ENCODE data around the gene DLL4.
"Not testable (repeated sequence)": the region's sequence is repeated elsewhere in the genome, so short reads cannot be mapped to it uniquely, and the experiment has no call there.

Gene DLL4

DNA sequence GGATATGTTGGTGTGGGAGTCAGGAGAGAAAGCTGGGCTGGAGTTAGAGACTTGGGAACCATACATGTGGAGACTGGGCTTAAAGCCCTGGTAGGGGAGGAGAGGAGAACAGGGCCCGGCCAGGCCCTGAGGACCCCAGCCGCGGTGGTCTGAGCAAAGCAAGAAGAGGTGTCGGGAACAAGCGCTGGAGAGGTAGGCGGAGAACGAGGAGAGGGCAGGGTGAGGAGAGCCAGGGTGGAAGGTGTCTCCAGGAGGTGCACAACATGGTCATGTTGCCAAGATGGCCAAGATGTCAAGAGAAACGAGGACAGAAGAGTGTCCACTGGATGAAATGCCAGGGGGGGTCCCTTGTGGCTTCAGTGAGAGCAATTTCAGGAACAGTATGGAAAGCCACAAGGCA is 29.6 kb downstream of the DLL4 start:
- DNase-seq (ENCODE audit: low read depth) = no peak

DNA sequence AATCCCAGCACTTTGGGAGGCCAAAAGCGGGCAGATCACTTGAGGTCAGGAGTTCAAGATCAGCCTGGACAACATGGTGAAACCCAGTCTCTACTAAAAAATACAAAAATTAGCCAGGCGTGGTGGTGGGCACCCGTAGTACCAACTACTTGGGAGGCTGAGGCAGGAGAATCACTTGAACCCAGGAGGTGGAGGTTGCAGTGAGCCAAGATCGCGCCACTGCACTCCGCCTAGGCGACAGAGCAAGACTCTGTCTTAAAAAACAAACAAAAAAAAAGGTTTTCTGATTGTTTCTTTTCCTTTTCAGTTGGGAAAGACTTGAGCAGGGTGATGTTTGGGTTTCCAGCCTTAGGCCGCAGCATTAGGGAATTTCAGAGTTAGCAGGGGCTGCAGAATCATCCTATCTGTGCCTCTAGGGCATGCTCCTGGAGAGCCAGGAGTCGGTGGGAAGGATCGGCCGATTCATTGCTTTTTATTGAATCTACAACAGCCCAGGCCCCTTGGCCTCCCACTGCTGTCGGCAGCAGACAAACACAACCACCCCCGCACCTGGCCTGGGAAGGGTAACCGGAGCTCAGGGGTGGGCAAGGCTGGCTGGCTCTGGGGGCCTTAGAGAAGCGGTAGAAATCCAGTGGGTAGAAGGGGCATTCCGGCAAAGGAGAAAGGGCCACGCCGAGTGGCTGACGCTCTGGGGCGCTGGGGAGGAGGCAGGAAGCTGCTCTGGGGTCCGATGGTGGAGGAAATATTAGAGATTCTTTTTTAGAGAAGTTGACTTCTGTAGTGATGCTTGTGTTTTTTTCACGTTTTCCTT is 30.4 kb downstream of the DLL4 start:
- DNase-seq (ENCODE audit: low read depth) = no peak

DNA sequence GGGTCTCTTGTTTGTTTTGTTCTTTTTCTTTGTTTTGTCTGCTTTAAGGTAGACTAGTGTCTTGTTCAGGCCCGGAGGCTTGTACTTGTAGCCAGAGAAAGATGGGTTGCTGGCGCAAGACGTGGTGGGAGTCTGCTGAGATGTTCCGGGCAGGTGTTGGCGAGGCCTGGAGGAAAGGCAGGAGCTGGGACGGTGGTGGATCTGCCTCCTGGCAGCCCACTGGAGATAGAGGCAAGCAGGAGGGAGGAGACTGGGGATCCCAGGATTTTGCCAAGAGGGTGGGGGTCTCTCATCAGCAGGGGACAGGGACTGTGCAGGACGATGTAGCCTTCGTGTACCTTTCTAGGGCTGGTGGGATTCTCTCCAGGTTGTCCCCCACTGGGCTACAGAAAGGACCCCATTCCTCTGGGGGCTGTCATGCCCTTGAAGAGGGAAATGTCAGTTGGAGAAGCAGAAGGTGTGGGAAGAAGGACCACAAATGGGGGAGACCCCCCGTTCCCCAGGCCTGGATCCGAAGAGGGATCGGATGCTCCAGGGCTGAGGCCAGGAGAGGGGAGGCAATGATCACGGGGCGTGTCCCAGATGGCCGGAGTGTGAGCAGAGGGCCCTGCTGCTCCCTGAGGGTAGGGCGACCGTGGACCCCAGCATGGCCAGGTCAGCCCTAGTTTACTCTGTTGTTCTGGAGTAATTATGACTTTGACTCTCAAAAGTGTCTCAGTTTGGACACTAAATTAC is 31.2 kb downstream of the DLL4 start:
- DNase-seq (ENCODE audit: low read depth) = no peak

DNA sequence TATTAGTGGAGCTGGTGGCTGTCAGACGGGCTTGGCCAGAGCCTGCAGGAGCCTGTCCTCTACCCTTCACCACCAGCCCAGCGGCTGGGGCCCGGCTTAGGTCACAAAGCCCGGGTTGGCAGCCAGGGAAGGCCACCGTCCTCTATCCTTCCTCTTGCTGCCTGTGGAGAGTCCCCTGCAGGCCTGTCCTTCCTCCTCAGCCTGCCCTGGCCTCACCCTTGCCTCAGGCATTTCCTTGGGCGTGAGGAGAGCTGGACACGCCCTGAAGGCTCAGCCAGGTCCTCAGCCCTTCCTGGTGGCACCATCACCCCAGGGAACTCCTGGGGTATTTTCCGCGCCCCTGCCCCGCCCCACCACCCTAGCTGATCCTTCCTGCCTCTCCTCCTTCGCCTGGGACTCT is 31.8 kb downstream of the DLL4 start:
- no peak for DNase-seq (ENCODE audit: low read depth)

DNA sequence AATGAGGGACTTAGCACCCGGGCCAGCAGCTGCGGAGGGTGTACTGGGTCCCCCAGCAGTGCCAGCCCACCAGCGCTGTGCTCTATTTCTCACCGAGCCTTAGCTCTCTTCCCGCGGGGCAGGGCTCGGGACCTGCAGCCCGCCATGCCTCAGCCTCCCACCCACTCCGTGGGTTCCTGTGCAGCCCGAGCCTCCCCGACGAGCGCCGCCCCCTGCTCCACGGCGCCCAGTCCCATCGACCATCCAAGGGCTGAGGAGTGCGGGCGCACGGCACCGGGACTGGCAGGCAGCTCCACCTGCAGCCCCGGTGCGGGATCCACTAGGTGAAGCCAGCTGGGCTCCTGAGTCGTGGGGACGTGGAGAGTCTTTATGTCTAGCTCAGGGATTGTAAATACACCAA is 32.6 kb downstream of the DLL4 start:
- DNase-seq (ENCODE audit: low read depth) = not testable (repeated sequence)

DNA sequence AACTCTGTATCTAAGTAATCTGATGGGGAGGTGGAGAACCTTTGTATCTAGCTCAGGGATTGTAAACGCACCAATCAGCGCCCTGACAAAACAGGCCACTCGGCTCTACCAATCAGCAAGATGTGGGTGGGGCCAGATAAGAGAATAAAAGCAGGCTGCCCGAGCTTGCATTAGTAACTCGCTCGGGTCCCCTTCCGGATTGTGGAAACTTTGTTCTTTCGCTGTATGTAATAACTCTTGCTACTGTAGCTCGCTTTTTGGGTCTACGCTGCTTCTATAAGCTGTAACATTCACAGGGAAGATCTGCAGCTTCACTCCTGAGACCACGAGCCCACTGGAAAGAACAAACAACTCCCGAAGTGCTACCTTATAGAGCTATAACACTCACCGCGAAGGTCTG is 33.2 kb downstream of the DLL4 start:
- DNase-seq (ENCODE audit: low read depth) = not testable (repeated sequence)

DNA sequence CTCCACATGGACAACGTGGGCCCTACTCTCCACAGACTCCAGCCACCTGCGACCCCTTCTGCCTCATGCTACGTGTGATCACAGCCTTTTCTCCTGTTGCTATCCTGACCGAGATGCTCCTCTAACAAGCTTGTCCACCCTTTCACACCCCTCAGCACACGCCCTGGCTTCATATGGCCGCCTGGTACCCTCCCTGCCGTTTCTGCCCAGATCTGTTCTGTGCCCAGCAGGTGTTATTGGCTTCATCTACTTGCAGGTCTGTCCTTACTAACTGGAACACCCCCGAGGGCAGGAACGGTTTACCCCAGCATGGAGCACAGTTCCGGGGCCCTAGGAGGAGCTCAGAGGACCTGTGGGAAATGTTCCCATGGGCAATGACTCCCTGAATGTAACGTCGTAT is 34.1 kb downstream of the DLL4 start:
- no peak for DNase-seq (ENCODE audit: low read depth)

DNA sequence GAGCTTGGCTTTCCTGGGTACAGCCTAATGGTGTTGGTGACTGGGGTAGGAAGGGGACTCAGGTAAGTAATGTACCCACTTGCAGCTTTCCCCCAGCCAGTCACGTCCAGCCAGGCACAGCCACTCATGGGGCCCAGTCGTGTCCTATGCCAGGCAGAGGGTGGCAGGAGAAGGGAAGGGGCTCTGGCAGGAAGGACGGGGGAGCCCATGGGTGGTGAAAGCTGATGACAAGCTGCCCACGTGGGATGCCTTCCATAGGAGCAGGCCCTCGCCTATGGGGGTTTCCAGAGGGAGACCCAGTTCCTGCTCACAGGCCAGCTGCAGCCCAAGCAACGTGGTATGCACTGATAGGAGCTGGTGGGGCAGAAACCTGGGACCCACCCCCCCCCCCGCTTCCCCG is 34.9 kb downstream of the DLL4 start:
- DNase-seq (ENCODE audit: low read depth) = no peak

DNA sequence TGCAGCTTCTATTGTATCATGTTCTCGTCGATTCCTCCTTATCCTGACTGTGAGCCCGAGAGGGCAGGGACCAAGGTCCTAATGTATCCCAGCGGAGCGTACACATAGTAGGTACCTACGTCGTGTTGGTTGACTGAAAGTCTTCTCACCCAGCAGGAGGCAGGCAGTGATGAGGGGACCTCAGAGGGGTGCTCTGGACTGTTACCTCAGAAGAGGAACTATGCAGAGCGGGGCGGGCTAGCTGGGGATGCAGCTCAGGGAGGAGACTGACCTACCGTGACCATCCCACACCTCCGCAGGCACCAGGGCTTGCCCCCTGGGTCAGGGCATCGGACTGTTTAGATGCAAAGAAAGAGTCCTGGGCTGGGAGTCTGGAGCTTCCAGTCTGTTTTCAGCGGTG is 35.5 kb downstream of the DLL4 start:
- DNase-seq (ENCODE audit: low read depth) = no peak

DNA sequence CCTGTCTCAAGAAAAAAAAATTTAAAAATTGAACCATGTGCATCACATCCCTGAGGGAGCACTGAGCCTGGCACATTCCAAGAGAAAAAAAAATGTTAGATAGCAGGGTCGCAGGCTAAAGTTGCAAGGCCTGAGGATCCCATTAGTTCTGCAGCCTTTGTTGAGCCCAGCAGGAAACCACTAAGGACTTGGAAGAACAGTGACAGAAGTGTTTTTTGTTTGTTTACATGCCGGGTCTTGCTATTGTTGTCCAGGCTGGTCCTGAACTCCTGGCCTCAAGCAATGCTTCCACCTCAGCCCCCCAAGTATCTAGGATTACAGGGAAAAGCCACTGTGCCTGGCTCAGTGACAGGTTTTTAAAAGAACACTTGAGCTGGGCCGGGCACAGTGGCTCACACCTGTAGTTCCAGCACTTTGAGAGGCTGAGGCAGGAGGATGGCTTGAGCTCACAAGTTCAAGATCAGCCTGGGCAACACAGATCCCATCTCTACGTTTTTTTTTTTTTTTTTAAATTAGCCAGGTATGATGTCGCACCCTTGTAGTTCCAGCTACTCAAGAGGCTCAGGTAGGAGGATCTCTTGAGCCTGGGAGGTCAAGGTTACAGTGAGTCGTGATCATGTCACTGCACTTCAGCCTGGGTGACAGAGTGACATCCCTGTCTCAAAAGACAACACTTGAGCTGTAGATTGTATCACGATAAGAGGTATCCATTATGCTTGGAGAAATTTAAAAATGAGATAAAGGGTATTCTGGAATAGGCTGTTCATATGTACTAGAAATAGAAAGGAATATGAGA is 39.3 kb downstream of the DLL4 start:
- no peak for DNase-seq (ENCODE audit: low read depth)

DNA sequence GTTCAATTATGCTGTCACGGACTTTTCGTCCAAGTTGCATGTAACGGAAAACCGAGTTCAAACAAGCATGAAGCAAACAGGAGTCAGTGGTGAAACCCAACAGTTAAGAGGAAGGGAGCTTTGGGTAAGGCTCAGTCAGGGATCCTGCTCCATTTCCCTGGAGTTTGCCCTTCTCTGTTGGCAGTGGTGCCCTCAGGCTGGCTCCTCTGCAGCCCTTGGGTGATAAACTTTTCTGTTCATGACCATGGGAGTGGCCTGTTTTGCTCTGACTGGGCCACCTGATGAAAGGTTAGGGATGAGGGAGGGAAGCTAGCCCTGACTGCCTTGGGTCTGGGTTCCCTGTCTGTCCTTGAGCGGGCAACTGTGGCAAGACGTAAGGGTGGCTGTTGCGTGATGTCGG is 40.2 kb downstream of the DLL4 start:
- DNase-seq (ENCODE audit: low read depth) = no peak

DNA sequence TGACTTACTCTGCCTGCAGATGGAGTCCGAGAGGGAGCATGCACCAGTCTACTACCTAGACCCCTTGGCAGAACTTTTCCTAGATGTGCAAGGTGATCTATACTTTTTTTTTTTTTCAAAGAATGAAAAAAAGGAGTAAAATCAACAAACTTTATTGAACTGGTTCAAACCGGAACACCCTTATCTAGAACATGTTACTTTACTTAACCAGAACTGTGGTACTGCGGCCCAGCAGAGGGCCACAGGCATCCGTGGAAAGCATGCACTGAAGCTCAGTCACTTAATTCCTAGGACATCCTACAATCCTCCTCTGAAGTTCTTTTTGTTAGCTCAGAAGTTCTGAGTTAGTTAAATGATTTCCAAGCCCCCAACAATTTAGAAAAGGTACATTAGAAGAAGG is 45.7 kb downstream of the DLL4 start:
- DNase-seq (ENCODE audit: low read depth) = peak; percentile 33

DNA sequence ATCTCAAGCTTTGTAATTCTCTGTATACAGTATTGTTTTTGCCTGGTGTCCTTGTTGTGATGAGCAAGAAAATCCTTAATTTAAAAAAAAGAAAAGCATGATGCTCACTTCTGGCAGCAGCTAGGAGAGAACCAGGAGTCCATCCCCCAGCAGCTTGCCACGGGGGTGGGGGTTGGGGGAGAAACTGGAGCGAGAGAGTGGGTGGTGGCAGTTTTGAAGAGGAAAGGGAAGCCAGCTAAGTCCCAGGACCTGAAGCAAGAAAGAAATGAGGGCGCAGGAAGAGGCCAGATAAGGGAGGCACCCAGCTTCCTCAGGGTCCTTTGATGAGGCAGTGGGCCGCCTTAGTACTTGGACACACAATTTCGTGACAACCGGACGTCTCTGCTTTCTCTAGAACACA is 47.7 kb downstream of the DLL4 start:
- no peak for DNase-seq (ENCODE audit: low read depth)

DNA sequence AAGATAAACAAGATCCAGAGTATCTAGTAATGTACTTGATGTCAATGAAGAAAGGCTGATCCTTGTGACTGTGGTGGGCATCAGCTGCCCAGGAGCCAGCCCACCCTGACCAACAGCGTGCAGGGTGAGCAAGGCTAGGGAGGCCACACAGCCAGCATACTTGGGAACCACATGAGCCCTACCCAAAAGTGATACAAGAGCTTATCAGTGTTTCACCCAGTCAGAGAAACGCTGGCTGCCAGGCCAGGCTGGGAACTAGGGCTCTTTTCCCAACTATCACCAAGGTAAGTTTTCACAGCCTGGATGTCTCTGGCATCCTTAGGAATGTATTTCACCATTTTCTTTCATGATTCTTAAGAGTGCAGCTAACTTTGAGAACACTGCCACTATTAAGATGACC is 49.0 kb downstream of the DLL4 start:
- DNase-seq (ENCODE audit: low read depth) = no peak

DNA sequence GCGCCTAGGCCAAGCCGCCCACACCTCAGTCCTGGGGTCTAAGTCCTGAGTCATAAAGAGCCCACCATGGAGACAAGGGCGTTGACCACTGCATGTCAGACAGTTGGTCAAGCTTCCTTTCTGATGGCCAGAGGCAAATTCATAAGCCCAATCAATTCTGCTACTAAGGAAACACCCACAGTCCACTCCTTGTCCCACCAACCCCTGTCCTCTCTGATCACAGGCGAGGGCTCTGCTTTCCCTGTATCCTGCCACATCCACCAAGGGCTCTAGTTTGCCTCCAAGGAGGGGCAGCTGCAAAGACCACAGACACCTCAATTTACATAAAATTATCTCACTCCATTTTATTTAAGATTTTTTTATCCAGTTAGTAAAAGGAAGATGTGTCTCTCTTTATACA is 49.4 kb downstream of the DLL4 start:
- DNase-seq (ENCODE audit: low read depth) = no peak

DNA sequence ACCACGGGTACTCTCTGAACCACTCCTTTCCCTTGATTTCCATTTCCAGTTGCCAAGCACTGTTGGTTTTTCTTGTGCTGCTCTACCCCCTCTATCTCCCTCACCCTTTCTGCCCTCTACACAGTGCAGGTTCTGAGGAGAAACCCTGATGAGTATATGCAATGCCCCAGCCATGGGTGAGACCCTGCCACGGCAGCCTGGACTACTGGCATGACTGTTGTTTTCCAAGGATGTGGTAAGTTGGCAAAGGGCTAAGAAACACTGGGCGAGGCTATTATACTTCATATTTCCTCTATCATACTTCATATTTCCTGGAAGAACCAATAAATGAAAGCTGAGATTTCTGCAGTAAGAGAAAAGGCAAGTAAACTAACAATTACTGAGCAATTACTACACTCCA is 52.0 kb downstream of the DLL4 start:
- no peak for DNase-seq (ENCODE audit: low read depth)

DNA sequence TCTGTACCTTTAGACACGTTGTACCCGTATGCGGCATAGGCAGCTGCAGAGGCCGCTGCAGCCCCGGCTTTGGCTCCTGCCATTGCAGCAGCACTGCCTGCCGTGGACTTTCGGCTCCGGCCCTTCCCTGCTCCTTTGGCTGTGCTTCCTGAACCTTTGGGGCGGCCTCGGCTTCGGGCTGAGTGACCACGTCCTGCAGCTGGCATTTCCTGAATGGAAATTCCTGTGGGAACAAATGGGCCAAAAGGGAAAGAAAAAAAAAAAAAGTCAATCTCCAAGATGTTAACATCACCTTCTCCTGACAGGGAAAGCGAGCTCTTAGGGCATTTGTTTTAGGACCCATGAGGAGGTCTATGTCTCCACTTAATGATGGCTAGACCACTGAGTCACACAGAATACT is 53.7 kb downstream of the DLL4 start:
- peak; percentile 63 for DNase-seq (ENCODE audit: low read depth)

DNA sequence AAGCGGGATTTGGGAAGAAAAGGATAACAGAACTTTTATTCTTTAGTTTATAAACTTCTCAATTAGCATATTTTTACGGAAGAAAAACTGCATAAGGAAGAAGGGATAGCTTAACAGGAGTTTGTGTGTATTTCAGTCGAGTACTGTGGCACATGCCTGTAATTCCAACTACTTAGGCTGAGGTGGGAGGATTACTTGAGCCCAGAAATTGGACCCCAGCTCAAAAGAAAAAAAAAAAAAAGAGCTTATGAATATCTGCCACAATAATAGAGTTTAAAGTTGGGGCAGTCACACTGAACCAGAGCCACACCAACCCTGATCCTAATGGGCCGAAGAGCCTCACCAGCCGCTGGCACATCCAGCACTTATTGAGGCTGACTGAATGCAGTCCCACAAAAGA is 55.3 kb downstream of the DLL4 start:
- DNase-seq (ENCODE audit: low read depth) = no peak

DNA sequence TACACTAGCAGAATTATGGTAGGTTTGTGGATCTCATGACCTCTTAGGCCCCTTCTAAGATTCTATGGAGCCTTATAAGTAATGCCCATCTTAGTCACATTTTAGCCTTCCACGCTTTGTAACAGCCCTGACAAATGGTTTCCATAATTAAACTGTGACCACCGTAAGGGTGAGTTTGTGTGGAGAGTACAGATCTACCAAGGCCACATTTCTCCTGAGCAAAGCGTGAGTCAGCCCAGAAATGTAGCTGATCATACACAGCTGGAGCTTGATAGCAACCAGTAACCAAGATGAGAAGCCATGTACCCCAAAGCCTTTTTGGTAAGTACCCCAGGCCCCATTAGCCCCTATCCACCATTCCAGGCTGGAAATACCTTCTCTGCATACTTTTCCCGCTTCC is 55.8 kb downstream of the DLL4 start:
- peak; percentile 94 for DNase-seq (ENCODE audit: low read depth)

DNA sequence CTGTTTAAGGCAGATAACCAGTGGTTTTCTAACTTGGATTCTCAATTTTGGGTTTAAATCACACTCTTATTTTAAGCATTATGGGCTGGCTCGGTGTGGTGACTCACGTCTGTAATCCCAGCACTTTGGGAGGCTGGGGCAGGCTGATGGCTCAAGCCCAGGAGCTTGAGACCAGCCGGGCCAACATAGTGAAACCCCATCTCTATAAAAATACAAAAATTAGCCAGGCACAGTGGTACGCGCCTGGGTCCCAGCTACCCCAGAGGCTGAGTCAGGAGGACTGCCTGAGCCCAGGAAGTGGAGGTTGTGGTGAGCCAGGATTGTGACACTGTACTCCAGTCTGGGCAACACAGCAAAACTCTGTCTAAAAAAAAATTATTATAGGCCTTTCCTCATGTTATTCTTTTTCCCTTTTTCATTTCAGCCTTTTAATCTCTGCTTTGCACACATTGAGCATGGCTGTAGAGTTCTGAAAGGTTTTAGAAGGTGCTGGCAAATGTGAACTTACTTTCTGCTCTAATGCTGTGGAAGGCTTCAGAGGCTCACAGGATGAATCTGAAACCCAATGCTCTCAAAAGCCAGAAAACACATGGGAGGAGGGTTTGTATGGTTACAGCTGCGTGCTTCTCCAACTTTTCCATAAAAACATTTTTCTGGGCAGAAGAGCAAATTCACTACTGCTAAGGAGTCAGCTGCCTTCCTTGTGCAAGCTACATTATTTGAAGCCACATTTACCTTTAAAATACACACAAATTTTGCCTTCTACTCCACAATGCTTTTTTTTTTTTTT is 56.6 kb downstream of the DLL4 start:
- peak; percentile 66 for DNase-seq (ENCODE audit: low read depth)

DNA sequence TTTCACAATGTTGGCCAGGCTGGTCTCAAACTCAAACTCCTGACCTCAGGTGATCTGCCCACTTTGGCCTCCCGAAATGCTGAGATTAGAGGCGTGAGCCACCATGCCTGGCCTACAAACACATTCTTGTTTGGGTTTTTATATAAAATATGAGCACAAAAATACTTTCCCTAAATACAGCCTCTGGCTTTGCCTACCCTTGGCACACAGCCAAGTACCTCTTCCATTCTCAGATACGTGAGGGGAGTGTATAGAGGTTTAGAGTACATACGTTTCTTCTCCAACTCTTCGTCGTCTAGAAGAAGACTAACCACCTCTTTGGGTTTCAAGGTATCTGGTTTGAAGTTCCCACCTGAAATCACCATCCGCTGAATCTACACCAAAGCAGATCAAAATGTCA is 57.7 kb downstream of the DLL4 start:
- no peak for DNase-seq (ENCODE audit: low read depth)

DNA sequence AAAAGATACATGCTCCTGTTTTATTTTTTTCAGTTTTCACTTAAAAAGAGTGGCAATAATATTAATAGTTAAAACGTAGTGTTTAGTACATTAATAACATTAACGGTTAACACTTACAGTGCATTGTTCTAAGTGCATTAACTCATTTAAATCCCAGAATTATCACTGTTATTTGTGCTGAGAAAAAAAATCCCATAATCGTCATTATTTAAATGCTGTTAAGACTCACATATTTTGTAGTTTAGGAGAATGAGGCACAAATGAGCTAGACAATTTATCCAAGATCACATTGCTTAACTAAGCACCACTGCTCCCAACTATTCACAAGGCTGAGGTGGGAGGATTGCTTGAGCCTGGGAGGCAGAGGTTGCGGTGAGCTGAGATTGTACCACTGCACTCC is 59.0 kb downstream of the DLL4 start:
- no peak for DNase-seq (ENCODE audit: low read depth)
